ENCODE measurements around the gene MAMLD1.

MAMLD1 gene

DNA sequence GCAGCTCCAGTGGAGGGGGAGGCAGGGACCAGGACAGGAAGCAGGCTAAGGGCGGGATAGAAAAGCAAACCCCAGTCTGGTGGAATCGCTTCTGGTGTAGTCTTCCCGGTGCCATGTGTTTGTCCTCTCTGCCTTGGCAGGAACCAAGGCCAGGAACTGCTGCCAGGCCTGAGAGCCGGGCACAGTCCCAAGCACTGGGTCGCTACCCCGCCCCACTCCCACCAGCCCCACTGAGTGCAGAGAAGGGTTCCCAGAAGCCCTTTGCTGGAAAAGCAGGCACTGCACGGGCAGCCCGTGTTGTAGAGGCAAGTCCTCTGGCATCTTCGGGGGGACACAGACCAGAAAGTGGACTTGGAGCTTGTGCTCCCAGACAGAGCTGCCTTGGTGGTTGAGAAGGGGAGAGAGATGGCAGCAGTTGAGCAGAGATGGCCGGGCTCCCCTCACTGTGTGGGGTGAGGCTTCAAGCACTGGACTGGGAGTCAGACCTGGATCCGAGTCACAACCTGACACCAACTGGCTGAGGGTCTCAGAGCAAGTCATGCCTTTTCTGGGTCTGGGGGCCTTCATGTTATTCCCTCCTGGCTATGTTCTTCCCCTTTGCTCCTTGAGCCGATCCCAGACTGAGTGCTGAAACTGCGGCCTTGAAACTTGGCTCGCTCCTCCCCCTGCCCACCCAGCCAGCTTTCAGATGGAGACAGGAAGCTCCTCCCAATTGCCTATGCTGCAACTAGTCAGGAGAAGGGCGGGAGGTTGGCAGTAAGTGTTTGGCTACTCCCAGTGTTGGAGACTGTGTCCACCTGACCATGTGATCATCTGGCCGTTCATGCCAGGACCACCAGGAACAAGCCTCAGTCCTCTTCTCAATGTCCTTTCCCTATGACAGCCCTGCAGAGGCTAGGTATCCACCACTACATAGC, 145.6 kb downstream of the MAMLD1 start:
- POLR2A ChIA-PET (ENCODE audit: low non-redundant PET) = no interaction called here
- TF ChIP-seq, protein P1, sequence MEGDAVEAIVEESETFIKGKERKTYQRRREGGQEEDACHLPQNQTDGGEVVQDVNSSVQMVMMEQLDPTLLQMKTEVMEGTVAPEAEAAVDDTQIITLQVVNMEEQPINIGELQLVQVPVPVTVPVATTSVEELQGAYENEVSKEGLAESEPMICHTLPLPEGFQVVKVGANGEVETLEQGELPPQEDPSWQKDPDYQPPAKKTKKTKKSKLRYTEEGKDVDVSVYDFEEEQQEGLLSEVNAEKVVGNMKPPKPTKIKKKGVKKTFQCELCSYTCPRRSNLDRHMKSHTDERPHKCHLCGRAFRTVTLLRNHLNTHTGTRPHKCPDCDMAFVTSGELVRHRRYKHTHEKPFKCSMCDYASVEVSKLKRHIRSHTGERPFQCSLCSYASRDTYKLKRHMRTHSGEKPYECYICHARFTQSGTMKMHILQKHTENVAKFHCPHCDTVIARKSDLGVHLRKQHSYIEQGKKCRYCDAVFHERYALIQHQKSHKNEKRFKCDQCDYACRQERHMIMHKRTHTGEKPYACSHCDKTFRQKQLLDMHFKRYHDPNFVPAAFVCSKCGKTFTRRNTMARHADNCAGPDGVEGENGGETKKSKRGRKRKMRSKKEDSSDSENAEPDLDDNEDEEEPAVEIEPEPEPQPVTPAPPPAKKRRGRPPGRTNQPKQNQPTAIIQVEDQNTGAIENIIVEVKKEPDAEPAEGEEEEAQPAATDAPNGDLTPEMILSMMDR (conservative IDR thresholded peaks at IDR 0.05; ENCODE audit: low read depth) = no peak
- DNase-seq (ENCODE audit: low spot score) = no peak
- CTCF ChIA-PET = interaction anchor here (0.6 kb wide), 1 partner anchor 46 kb away, joined by 3 read pairs; no protein-coding TSS in a partner anchor
- H3K27ac ChIP-seq = no peak overlapping the region

DNA sequence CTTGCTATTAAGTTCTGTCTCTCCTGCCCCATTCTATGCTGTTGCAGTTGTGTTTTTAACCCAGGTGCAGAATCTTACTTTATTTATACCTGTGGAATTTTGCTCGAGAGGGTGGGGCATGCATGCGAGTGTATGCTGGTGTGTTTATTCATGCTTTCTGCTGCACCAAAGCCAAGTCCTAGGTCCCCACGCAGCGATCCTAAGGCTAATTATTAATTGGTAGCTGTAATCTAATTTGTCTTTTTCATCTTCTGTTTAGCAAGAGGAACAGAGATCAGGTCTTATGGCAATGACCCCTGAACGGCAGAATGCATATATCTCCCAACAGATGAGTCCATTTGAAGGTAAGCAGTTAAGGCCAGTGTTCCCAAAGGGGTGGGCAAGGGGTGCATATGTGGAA, 146.6 kb downstream of the MAMLD1 start:
- CTCF ChIA-PET = no interaction called here
- no peak overlapping the region for H3K27ac ChIP-seq
- no peak for DNase-seq (ENCODE audit: low spot score)
- POLR2A ChIA-PET (ENCODE audit: low non-redundant PET) = no interaction called here
- TF ChIP-seq, protein P1 (conservative IDR thresholded peaks at IDR 0.05; ENCODE audit: low read depth) = no peak

- TF ChIP-seq, protein P1 (conservative IDR thresholded peaks at IDR 0.05; ENCODE audit: low read depth) = no peak
- ChIA-PET POLR2A (ENCODE audit: low non-redundant PET) (no interaction called here), CTCF (no interaction called here)
- H3K27ac ChIP-seq = no peak overlapping the region
- no peak for DNase-seq (ENCODE audit: low spot score)
Observed at GRCh38 chrX:150512461-150512901, 149.4 kb downstream of the MAMLD1 start.

GRCh38 chrX:150513544-150513943, 150.4 kb downstream of the MAMLD1 start:
- TF ChIP-seq, protein P1 (conservative IDR thresholded peaks at IDR 0.05; ENCODE audit: low read depth) = no peak
- CTCF ChIA-PET = no interaction called here
- DNase-seq (ENCODE audit: low spot score) = no peak
- POLR2A ChIA-PET (ENCODE audit: low non-redundant PET) = no interaction called here
- no peak overlapping the region for H3K27ac ChIP-seq

DNA sequence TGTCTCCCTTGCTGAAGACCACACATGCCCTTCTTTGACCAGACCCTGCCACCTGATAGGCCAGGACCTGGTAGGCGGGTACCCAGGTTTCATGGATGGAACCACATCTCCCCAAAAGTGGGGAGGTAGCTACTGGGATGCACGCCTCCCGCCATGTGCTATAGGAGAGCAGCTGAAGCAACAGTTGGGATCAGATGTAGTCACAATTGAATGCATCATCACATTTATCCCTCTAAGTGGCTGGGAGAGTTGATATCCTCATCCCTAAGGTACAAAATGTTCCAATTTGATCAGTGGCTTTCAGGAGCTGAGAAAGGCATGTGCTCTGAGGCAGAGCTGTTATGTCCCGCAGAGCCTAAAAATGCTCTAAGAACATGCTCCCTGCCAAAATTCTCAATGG, 151.3 kb downstream of the MAMLD1 start:
- no peak for DNase-seq (ENCODE audit: low spot score)
- POLR2A ChIA-PET (ENCODE audit: low non-redundant PET) = no interaction called here

GRCh38 chrX:150515801-150516200, 152.7 kb downstream of the MAMLD1 start:
- ChIA-PET POLR2A (ENCODE audit: low non-redundant PET) (no interaction called here), CTCF (no interaction called here)
- H3K27ac ChIP-seq = no peak overlapping the region
- DNase-seq (ENCODE audit: low spot score) = no peak
- TF ChIP-seq, protein P1 (conservative IDR thresholded peaks at IDR 0.05; ENCODE audit: low read depth) = no peak

More for the DNA sequence above, 151.3 kb downstream of the MAMLD1 start:
- H3K27ac ChIP-seq = no peak overlapping the region
- TF ChIP-seq, protein P1 (conservative IDR thresholded peaks at IDR 0.05; ENCODE audit: low read depth) = no peak
- CTCF ChIA-PET = no interaction called here

Data from RWPE1 (cell line).